ENCODE results near the gene NAT14.

DNA sequence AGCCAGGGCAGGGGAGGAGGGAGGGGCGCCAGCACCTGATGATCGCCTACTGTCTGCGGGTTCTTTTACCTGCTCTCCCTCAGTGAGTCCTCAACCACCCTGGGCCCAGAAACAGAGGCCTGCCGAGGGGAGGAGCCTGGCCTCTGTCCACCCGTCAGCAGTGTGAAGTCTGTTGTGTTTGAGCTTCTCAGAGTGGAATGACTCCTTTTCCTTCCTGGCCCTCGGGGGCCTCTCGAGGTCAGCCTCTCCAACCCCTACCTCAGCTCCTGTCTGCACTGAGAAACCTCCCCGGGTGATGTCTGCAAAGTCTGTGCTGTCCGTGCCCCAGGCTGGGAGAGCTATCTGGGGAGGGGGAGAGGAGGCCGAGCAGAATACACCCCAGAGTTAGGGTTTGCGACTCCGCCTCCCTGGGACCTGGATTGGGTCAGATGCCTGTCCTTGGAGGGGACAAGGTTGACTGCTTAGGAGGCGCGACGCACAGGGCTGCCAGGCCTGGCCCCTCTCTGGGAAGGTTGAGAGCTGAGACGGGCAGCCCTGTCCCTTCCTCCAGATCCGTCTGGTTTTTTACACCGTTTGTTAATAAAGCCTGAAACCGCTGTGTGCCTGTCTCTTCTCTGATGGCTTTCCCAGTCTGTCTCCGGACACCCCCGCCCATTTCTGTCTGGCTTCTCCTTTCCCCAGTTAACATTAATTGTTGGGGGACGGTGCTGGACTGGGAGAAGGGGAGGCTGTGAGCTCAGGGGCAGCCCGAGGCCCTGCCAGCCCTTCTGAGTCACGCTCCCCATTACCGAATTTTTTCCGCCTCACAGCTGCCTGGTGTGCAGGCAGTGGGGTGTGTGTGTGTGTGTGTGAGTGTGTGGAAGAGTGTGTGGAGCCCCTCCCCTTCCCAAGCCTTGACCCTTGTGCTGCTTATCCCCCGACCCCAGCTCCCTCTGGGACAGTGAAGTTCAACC lies 2.3 kb downstream of the NAT14 start:
- TF ChIP-seq, protein P1, sequence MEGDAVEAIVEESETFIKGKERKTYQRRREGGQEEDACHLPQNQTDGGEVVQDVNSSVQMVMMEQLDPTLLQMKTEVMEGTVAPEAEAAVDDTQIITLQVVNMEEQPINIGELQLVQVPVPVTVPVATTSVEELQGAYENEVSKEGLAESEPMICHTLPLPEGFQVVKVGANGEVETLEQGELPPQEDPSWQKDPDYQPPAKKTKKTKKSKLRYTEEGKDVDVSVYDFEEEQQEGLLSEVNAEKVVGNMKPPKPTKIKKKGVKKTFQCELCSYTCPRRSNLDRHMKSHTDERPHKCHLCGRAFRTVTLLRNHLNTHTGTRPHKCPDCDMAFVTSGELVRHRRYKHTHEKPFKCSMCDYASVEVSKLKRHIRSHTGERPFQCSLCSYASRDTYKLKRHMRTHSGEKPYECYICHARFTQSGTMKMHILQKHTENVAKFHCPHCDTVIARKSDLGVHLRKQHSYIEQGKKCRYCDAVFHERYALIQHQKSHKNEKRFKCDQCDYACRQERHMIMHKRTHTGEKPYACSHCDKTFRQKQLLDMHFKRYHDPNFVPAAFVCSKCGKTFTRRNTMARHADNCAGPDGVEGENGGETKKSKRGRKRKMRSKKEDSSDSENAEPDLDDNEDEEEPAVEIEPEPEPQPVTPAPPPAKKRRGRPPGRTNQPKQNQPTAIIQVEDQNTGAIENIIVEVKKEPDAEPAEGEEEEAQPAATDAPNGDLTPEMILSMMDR (conservative IDR thresholded peaks at IDR 0.05; ENCODE audit: low read length), result no peak
- TF ChIP-seq EZH2phosphoT487 (IDR thresholded peaks at IDR 0.05; ENCODE audit: borderline replicate concordance, low read depth, low read length), result no peak

Measured in OCI-LY7 (cell line).